Activated CD4-positive, alpha-beta T cell treated with anti-CD3 and anti-CD28 coated beads, Interleukin-2, amount 50 U/mL, for 1 hour (primary cell): Measurements from ENCODE around the gene NUDT11.
"Not testable (repeated sequence)": the region's sequence is repeated elsewhere in the genome, so short reads cannot be mapped to it uniquely, and the experiment has no call there.

Source experiments
- DNase-seq: peaks from one replicate; pipeline ENCODE4 v3.0.0-alpha.2; 2020

Gene NUDT11

DNA sequence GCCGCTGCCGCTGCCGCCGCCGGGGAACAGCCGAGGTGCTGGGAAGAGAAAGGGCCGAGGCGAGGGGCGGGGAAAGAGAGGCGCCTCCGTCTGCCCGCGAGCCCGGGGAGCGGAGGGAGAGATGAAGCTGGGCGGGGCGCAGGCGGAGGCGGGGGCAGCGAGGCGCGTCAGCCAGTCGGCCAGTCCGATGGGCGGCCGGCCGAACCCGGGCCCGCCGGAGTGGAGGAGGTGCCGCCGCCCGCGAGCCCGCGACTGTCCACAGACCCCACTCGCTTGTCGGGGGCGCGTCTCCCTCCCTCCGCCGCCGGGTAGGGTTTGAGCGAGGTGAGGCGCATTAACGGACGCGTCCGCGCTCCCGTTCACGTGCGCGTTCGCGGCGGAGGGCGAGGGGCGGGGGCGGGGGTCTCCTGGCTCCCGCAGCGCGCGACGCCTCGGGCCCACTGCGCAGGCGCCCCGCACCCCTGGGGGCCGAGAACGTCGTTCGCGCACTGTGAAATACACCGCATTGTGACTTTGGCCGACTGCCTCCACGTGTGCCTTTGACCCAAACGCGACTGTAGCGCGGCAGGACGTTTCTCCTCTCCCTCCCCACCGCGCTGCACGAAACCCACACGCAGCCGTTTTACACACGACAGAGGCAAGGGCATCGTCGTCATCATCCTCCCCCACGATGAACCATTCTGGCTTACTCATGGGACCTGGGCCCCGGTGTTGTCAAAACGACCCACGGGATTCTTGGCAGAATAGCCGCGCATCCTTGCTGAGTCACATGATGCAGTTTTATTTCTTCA is at the start of gene NUDT11:
TSS of gene NUDT11 (minus strand) at position 92 of the 791 bp plus-strand sequence. CDS start 148 bp downstream, outside the sequence.
- DNase-seq, result peak; percentile 2

DNA sequence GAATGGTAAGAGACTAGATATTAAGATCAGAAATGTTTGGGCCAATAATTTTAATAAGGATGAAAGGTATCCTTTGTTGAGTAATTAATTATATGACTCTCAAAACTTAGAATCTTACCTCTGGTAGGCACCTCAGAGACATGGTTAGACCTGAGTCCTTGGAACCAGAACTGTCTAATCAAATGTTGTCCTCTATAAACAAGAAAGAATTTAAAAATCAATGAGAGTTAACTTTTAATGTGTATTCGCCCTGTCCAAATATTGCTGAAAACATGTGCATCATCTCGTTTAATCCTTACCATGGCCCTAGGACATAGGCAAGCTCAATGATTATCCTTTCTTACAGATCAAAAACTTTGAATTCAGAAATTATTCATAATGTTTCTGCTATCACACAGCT is 24.0 kb upstream of the NUDT11 start:
- DNase-seq, result no peak

- DNase-seq, result not testable (repeated sequence)
These were observed 22.7 kb upstream of the NUDT11 start for GRCh38 chrX:51519131-51519530.

- DNase-seq, result no peak
These were observed 11.2 kb upstream of the NUDT11 start for GRCh38 chrX:51507551-51507950.

- DNase-seq, result not testable (repeated sequence)
These were observed 497 bp downstream of the NUDT11 start for GRCh38 chrX:51495701-51496488.

DNA sequence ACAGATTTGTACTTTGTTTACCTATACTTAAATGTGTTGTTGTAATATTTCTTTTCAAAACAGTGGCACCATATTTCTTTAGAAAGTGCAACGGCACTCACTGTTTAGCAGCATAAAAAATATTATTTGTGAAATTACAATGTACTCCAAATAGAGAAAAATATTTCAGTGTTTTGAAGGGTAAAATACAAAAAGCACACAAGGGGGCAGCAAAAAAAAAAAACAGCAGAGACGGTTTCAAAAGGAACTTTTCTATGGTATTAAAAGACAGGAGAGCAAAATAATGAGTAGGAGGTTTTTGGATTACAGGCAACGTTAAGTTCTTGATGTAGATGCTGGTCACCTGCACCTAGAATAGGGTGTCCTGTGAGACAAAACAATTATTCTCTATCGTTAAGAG is 2.0 kb downstream of the NUDT11 start:
- no peak for DNase-seq

- no peak for DNase-seq
These were observed 8.5 kb downstream of the NUDT11 start for GRCh38 chrX:51487960-51488267.

DNA sequence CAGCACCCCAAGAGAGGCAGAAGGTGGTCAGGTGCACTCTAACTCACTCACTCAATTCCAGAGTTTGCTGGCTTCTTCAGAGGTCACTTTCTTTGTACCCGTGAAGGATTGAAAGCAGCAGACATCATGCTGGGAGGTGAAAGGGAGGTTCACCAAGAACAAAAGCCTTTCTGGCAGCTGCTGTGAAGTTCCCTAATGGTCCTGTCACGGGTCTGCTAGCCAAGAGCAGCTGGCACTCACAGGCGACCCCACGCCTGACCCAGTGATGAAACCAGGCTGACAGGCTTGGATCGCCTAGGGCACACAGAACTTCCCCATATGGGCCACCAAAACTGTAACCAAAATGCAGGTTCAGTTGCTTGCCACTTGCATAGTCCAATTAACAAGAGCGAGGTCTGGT is 11.8 kb downstream of the NUDT11 start:
- no peak for DNase-seq

DNA sequence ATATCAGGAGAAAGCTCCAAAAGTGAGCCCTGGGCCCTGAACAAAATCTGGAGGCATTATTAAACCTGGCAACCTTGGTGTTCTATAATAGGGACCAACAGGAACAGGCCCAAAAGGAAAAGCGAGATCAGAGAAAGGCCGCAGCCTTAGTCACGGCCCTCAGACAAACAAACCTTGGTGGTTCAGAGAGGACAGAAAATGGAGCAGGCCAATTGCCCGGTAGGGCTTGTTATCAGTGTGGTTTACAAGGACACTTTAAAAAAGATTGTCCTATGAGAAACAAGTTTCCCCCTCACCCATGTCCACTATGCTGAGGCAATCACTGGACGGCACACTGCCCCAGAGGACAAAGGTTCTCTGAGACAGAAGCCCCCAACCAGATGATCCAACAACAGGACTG is 14.0 kb downstream of the NUDT11 start:
- not testable (repeated sequence) for DNase-seq

- no peak for DNase-seq
These were observed 19.5 kb downstream of the NUDT11 start for GRCh38 chrX:51476930-51477329.

DNA sequence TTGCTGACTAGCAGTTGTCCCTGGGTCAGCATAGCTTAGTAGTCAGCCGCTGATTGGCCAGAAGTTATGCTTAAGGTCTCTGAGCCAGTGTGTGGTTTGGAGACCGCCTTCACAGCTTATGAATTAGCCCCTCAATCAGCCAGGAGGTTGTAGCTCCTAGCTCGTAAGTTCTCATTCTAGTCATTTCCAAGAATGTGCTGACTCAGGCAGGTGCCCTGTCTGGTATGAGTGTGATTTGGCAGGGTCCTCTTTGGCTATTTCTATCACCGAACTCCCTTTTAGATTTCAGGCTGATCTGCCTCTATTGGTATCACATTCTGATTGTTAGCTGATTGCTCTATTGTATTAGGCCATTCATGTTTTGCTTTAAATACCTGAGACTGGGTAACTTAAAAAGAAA is 33.1 kb downstream of the NUDT11 start:
- DNase-seq, result no peak

- no peak for DNase-seq
These were observed 35.0 kb downstream of the NUDT11 start for GRCh38 chrX:51461053-51462044.

GRCh38 chrX:51459125-51459524 is 37.3 kb downstream of the NUDT11 start:
- DNase-seq, result no peak

DNA sequence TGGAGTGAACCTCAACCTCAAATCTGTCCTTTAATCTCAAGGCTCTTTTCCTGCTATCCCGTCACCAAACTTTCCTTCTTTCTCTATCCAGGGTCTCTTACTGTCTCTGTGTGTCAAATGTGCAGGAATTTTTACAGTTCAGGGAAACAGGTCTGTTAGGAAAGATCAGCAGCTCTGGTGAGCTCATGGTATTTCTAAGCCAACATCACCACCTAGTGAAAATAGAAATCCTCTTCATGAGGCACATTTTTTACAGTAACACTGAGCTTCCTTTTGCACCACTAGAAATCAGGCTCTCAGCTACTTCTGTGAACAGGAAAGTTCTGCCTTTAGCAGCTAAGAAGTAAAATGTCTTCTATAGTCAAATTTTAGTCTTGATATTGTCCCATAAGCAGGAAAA is 39.6 kb downstream of the NUDT11 start:
- no peak for DNase-seq

DNA sequence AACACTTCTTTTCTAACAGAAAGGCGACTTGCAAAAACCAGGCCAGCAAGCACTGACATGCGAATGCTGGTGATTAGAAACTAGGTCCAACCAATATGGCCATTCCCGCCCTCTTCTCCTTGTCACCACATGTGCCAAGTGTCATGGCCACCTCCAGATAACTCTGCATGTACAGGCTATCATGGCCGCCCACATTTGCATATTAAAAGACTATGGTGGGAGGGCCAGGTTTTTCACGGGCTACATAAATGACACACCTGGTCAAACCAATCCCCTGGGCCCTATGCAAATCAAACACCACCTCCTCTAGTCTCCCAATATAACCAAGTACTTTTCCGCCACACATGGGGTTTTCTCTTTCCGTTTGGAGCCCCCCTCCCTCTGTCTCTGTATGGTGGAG is 40.1 kb downstream of the NUDT11 start:
- no peak for DNase-seq

- no peak for DNase-seq
These were observed 56.0 kb downstream of the NUDT11 start for GRCh38 chrX:51440365-51440764.
